Tibial nerve (tissue), 4 donors: ENCODE data around the gene CCDC18.

Experiments used
- CTCF ChIP-seq, 5 experiments: fragments of 200-600 bp in 3 of 5; fragments of 450-650 bp in 2 of 5; sonication (generic) in 3 of 5; IDR thresholded peaks; one replicate each; pipeline ENCODE4 v1.5.1; 2016 to 2019; ENCODE audit warnings: antibody characterized with exemption in 5 of 5, mild to moderate bottlenecking in 3 of 5, moderate library complexity in 2 of 5
- EP300 ChIP-seq, 2 donors: sonication (generic); formaldehyde crosslinking; IDR thresholded peaks; one replicate each; pipeline ENCODE4 v1.6.1; 2017; ENCODE audit warnings: antibody characterized with exemption in 2 of 2, mild to moderate bottlenecking in 1 of 2

- TF ChIP-seq CTCF (IDR thresholded peaks at IDR 0.05) (no peak), EP300 (IDR thresholded peaks at IDR 0.05) (no peak)
These were observed 74.9 kb downstream of the CCDC18 start for GRCh38 chr1:93255222-93256079.
